Smooth muscle cell (in vitro differentiated cells): Measurements from ENCODE around the gene NAXE. TPM values are rescaled to one million over a fixed set of nuclear protein-coding genes. Genes with fewer than 3 reads are reported as not detected.

ENCODE experiments used
- DNase-seq: peaks from one replicate; lab custom pipeline; 2025; ENCODE audit not compliant: unreplicated experiment; lab: John Stamatoyannopoulos, UW
- H2AFZ ChIP-seq: fragments of 200-600 bp; sonication (generic); 2 replicates; pipeline ENCODE4 v1.6.0; 2016; ENCODE audit warnings: antibody characterized with exemption, low read depth, mild to moderate bottlenecking
- H3F3A ChIP-seq: fragments of 200-600 bp; sonication (generic); 2 replicates; pipeline ENCODE4 v1.6.0; 2017; ENCODE audit warnings: antibody characterized with exemption, low read depth
- H3K27ac ChIP-seq: fragments of 200-600 bp; sonication (generic); 2 replicates; pipeline ENCODE4 v1.5.1; 2016; ENCODE audit warnings: low read depth, mild to moderate bottlenecking
- H3K27me3 ChIP-seq: fragments of 200-600 bp; sonication (generic); 2 replicates; pipeline ENCODE4 v1.6.1; 2016; ENCODE audit warnings: low read depth, mild to moderate bottlenecking
- H3K36me3 ChIP-seq: fragments of 200-600 bp; sonication (generic); 2 replicates; pipeline ENCODE4 v1.5.1; 2016; ENCODE audit warnings: low read depth
- H3K4me1 ChIP-seq: fragments of 200-600 bp; sonication (generic); 2 replicates; pipeline ENCODE4 v1.5.1; 2016; ENCODE audit warnings: low read depth
- H3K4me2 ChIP-seq: fragments of 200-600 bp; sonication (generic); 2 replicates; pipeline ENCODE4 v1.6.0; 2016; ENCODE audit warnings: mild to moderate bottlenecking
- H3K4me3 ChIP-seq: fragments of 200-600 bp; sonication (generic); 2 replicates; pipeline ENCODE4 v1.5.1; 2016; ENCODE audit warnings: mild to moderate bottlenecking
- H3K79me2 ChIP-seq: fragments of 200-600 bp; sonication (generic); 2 replicates; pipeline ENCODE4 v1.6.0; 2016; ENCODE audit warnings: low read depth, mild to moderate bottlenecking
- H3K9ac ChIP-seq: fragments of 200-600 bp; sonication (generic); 2 replicates; pipeline ENCODE4 v1.6.0; 2016; ENCODE audit warnings: low read depth
- H3K9me3 ChIP-seq: fragments of 200-600 bp; sonication (generic); replicated peaks from 2 replicates; pipeline ENCODE4 v1.5.1; 2016; ENCODE audit warnings: low read depth
- H4K20me1 ChIP-seq: fragments of 200-600 bp; sonication (generic); 2 replicates; pipeline ENCODE4 v1.6.0; 2016; ENCODE audit warnings: low read depth
- WGBS: methylation state at CpG from one replicate; pipeline ENCODE4 v1.1.7; 2016; ENCODE audit warnings: low lambda C conversion rate; 5-methylcytosine and 5-hydroxymethylcytosine counted together
- polyA plus RNA-seq: library from polyadenylated mRNA; unstranded; fragments of >200 nt; fragmentation: Nextera tagmentation; extraction: Ambion mirVana; gene quantifications from 2 replicates; pipeline ENCODE4 v1.2.1, GENCODE V29; 2016
- total RNA-seq: library from RNA; depleted of rRNA; stranded (reverse); fragments of >200 nt; gene quantifications from 2 replicates; pipeline ENCODE4 v1.2.3, GENCODE V29; 2014
- TF ChIP-seq, protein P1 (sequence below): fragments of 200-600 bp; sonication (generic); IDR thresholded peaks from 2 replicates; pipeline ENCODE4 v1.5.1; 2017; ENCODE audit warnings: borderline replicate concordance, mild to moderate bottlenecking, antibody characterized with exemption; ENCODE audit not compliant: insufficient read depth, poor library complexity, severe bottlenecking

NAXE gene
- total and polyA plus RNA-seq, 2 experiments from 2014 or later: 50.5 to 72.5 TPM

DNA sequence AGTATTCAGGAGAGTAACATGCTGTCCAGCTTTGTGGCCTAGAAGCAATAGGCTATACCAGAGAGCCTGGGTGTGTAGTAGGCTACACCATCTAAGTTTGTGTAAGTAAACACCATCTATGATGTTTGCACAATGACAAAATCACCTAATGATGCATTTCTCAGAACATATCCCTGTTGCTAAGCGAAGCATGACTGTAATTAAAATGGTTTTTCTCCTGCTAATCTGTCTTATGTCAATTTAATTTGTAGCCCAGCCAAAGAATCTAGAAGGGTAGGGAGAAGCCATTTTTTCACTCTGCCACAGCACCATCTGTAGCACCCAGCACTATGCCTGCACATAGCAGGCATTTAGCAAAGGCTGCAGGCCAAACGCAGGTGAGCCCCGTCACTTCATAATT, 14.0 kb upstream of the NAXE start:
- no peaks in the 10 kb centered on the region for H3K79me2 ChIP-seq
- H3K4me2 ChIP-seq: no peak overlapping the region
- H4K20me1 ChIP-seq: no peaks in the 10 kb centered on the region
- H3K36me3 ChIP-seq: no peaks in the 10 kb centered on the region
- no peak overlapping the region for H3K4me3 ChIP-seq
- no peaks in the 10 kb centered on the region for H3K4me1 ChIP-seq
- no peak overlapping the region for H3K27ac ChIP-seq
- TF ChIP-seq, protein P1, sequence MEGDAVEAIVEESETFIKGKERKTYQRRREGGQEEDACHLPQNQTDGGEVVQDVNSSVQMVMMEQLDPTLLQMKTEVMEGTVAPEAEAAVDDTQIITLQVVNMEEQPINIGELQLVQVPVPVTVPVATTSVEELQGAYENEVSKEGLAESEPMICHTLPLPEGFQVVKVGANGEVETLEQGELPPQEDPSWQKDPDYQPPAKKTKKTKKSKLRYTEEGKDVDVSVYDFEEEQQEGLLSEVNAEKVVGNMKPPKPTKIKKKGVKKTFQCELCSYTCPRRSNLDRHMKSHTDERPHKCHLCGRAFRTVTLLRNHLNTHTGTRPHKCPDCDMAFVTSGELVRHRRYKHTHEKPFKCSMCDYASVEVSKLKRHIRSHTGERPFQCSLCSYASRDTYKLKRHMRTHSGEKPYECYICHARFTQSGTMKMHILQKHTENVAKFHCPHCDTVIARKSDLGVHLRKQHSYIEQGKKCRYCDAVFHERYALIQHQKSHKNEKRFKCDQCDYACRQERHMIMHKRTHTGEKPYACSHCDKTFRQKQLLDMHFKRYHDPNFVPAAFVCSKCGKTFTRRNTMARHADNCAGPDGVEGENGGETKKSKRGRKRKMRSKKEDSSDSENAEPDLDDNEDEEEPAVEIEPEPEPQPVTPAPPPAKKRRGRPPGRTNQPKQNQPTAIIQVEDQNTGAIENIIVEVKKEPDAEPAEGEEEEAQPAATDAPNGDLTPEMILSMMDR: no peak
- H3F3A ChIP-seq: no peaks in the 10 kb centered on the region
- no peaks in the 10 kb centered on the region for H3K27me3 ChIP-seq
- DNase-seq: no peak
- no peaks in the 10 kb centered on the region for H3K9me3 ChIP-seq
- WGBS: 90% methylated on average over 3 of the region's 3 CpGs
- H2AFZ ChIP-seq: no peak overlapping the region
- no peak overlapping the region for H3K9ac ChIP-seq

DNA sequence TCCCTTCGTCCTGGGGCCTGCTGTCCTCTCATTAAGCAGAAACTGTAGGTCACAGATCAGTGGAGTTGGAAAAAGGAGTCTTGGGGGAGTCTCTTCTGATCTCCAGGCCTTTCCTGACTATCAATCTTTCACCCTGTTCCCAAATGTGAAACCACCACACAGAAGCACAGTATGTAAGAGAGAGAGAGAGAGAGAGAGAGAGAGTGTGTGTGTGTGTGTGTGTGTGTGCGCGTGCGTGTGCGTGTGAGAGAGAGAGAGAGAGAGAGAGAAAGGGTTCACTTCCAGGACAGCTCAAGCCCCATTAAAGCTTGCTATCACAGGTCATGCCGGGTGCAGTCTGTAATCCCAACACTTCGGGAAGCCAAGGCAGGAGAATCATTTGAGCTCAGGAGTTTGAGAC, 13.5 kb upstream of the NAXE start:
- Histone ChIP-seq H3K4me3 (no peak overlapping the region), H3K27ac (no peak overlapping the region), H4K20me1 (no peaks in the 10 kb centered on the region), H3K9ac (no peak overlapping the region), H3K79me2 (no peaks in the 10 kb centered on the region), H3F3A (no peaks in the 10 kb centered on the region), H3K9me3 (no peaks in the 10 kb centered on the region), H2AFZ (no peak overlapping the region), H3K36me3 (no peaks in the 10 kb centered on the region), H3K4me1 (no peaks in the 10 kb centered on the region), H3K27me3 (no peaks in the 10 kb centered on the region), H3K4me2 (no peak overlapping the region)
- no peak for DNase-seq
- WGBS: 62% methylated on average over 7 of the region's 7 CpGs
- TF ChIP-seq, protein P1: no peak

DNA sequence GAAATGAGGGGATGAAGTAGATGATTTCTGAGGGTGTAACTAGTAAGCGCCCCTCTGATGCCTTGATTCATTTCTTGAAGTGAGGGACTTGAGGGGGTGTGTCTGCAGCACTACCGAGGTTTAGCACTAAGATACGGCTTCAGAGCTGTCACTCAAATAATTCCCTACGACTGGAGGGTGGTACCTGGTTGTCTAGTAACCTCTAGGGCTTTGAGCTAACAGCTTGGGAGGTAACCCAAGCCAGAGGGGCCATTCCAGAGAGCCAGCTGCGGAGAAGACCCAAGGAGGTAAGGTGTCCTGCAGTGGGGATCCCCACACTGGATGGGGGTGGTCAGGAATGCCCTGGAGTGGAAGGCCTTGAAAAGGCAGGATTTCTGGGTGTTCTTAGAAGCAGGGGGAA, 12.1 kb upstream of the NAXE start, which contains the start of gene TTC24:
Gene TTC24 (plus strand): TSS at position 252 of the 400 bp plus-strand sequence. CDS start 1,642 bp downstream, outside the sequence.
- H4K20me1 ChIP-seq: no peaks in the 10 kb centered on the region
- H3K9ac ChIP-seq: no peak within 1 kb of the TSS
- H3K4me1 ChIP-seq: no peaks in the 10 kb centered on the region
- H3K4me3 ChIP-seq: no peak within 1 kb of the TSS
- no peaks in the 10 kb centered on the region for H3K36me3 ChIP-seq
- H3F3A ChIP-seq: no peaks in the 10 kb centered on the region
- H3K27me3 ChIP-seq: no peaks in the 10 kb centered on the region
- H3K27ac ChIP-seq: no peak within 1 kb of the TSS
- H3K79me2 ChIP-seq: no peaks in the 10 kb centered on the region
- no peak for DNase-seq
- H3K4me2 ChIP-seq: no peak within 1 kb of the TSS
- TF ChIP-seq, protein P1: no peak
- H2AFZ ChIP-seq: no peak within 1 kb of the TSS
- no peaks in the 10 kb centered on the region for H3K9me3 ChIP-seq
- 75% methylated on average over 5 of the region's 5 CpGs for whole genome bisulfite sequencing

DNA sequence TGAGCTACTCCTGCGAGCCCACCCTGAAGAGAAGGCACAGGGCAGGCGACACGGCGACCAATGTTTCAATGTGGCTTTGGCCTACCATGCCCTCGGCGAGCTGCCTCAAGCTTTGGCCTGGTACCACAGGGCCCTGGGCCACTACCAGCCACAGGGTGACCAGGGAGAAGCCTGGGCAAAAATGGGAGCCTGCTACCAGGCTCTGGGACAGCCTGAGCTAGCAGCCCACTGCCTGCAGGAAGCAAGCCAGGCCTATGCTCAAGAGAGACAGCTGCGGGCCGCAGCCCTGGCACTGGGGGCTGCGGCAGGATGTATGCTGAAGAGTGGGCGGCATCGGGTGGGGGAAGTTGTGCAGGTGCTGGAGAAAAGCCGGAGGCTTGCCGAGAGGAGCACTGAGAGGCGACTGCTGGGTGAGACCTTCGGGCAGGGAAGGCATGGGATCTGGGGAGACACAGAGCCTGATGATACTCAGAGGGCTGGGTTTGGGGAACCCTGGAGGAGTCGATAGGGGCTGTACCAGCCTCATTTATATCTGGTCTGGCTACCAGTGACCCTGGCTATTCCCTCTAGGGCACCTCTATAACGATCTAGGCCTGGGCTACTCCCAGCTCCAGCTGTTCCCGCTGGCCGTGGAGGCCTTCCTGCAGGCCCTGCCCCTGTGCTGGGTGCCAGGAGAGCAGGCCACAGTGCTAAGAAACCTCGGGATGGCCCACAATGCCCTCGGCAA, 9.8 kb upstream of the NAXE start:
- Histone ChIP-seq H3K27me3 (no peaks in the 10 kb centered on the region), H3K4me3 (no peak overlapping the region), H3K4me1 (no peaks in the 10 kb centered on the region), H3K4me2 (no peak overlapping the region), H4K20me1 (no peaks in the 10 kb centered on the region), H3K27ac (no peak overlapping the region), H3F3A (no peaks in the 10 kb centered on the region), H3K9me3 (no peaks in the 10 kb centered on the region), H3K36me3 (no peaks in the 10 kb centered on the region), H3K79me2 (no peaks in the 10 kb centered on the region), H2AFZ (no peak overlapping the region), H3K9ac (no peak overlapping the region)
- TF ChIP-seq, protein P1: no peak
- WGBS: 91% methylated on average over 21 of the region's 21 CpGs
- no peak for DNase-seq
